ENCODE results near the gene PM20D1.

GRCh38 chr1:205782627-205783432 is 67.1 kb downstream of the PM20D1 start:
- TF ChIP-seq CTCF (IDR thresholded peaks at IDR 0.05 in 8 of 11, conservative IDR thresholded peaks at IDR 0.05 in 3 of 11) (no peak), POLR2A (IDR thresholded peaks at IDR 0.05) (no peak)

All from spleen (tissue), 7 donors.